RWPE1 (cell line): ENCODE measurements around the gene MYO18B.

Experiments used
- CTCF ChIA-PET: fragments of 350-600 bp; sonication (Branson Sonifier 250); formaldehyde crosslinking; extraction: SDS; loops from one replicate; lab custom pipeline; 2021; lab: Yijun Ruan, JAX
- POLR2A ChIA-PET: fragments of 400-600 bp; formaldehyde crosslinking; extraction: SDS; loops from one replicate; lab custom pipeline; 2020; ENCODE audit warnings: antibody characterized with exemption; ENCODE audit not compliant: low non-redundant PET; lab: Yijun Ruan, JAX
- DNase-seq: peaks from one replicate; pipeline ENCODE4 v3.0.0; 2012; ENCODE audit warnings: low spot score
- H3K27ac ChIP-seq: fragments of 450-650 bp; 2 replicates; pipeline ENCODE4 v1.5.1; 2017
- CTCF ChIP-seq: fragments of 450-650 bp; conservative IDR thresholded peaks from 2 replicates; pipeline ENCODE4 v1.5.1; 2017; ENCODE audit warnings: low read depth, mild to moderate bottlenecking

MYO18B gene

GRCh38 chr22:25760848-25761595 is 19.0 kb downstream of the MYO18B start:
- ChIA-PET POLR2A (no interaction called here), CTCF (no interaction called here)
- DNase-seq, result no peak
- no peak for TF ChIP-seq CTCF
- no peak overlapping the region for H3K27ac ChIP-seq

GRCh38 chr22:25762147-25762546 is 20.2 kb downstream of the MYO18B start:
- TF ChIP-seq CTCF, result no peak
- no peak for DNase-seq
- no peak overlapping the region for H3K27ac ChIP-seq
- POLR2A ChIA-PET, result no interaction called here
- CTCF ChIA-PET, result no interaction called here

GRCh38 chr22:25763239-25763777 is 21.3 kb downstream of the MYO18B start:
- ChIA-PET POLR2A (no interaction called here), CTCF (interaction anchor here (1.0 kb wide), 1 partner anchor 8 kb away, joined by 3 read pairs; no protein-coding TSS in a partner anchor)
- no peak for DNase-seq
- H3K27ac ChIP-seq, result no peak overlapping the region
- TF ChIP-seq CTCF, result no peak

- ChIA-PET POLR2A (no interaction called here), CTCF (interaction anchor here (1.0 kb wide), 1 partner anchor 9 kb away, joined by 3 read pairs; no protein-coding TSS in a partner anchor)
- TF ChIP-seq CTCF, result no peak
- H3K27ac ChIP-seq, result no peak overlapping the region
- no peak for DNase-seq
Observed at GRCh38 chr22:25764270-25765015, 22.5 kb downstream of the MYO18B start.

GRCh38 chr22:25765016-25765367 is 23.0 kb downstream of the MYO18B start:
- POLR2A ChIA-PET, result no interaction called here
- CTCF ChIA-PET, result no interaction called here
- H3K27ac ChIP-seq, result no peak overlapping the region
- TF ChIP-seq CTCF, result no peak
- no peak for DNase-seq

- ChIA-PET CTCF (no interaction called here), POLR2A (no interaction called here)
- no peak for TF ChIP-seq CTCF
- no peak overlapping the region for H3K27ac ChIP-seq
- no peak for DNase-seq
Observed at GRCh38 chr22:25765801-25766200, 23.8 kb downstream of the MYO18B start.
